Subcutaneous abdominal adipose tissue (tissue), 5 donors: ENCODE measurements around the gene BRI3BP.
"Not testable (repeated sequence)": the region's sequence is repeated elsewhere in the genome, so short reads cannot be mapped to it uniquely, and the experiment has no call there.

ENCODE experiments used
- H3K27ac ChIP-seq: one replicate; pipeline ENCODE4 v1.7.0; 2013; ENCODE audit warnings: low read depth, mild to moderate bottlenecking, inconsistent platforms, low read length, moderate library complexity
- H3K27me3 ChIP-seq, 5 donors: one replicate each; pipeline ENCODE4 v1.7.0; 2013; ENCODE audit warnings: low read length in 5 of 5, inconsistent platforms in 1 of 5; ENCODE audit not compliant: control insufficient read depth in 5 of 5, insufficient read depth in 4 of 5
- H3K36me3 ChIP-seq, 5 donors: one replicate each; pipeline ENCODE4 v1.7.0; 2013; ENCODE audit warnings: low read length in 5 of 5; ENCODE audit not compliant: control insufficient read depth in 5 of 5, insufficient read depth in 5 of 5
- H3K4me1 ChIP-seq, 5 donors: one replicate each; pipeline ENCODE4 v1.7.0; 2013; ENCODE audit warnings: low read length in 5 of 5, mild to moderate bottlenecking in 3 of 5, moderate library complexity in 1 of 5; ENCODE audit not compliant: control insufficient read depth in 5 of 5, insufficient read depth in 5 of 5
- H3K4me3 ChIP-seq, 5 donors: one replicate each; pipeline ENCODE4 v1.7.0; 2013; ENCODE audit warnings: low read length in 5 of 5, low read depth in 1 of 5
- H3K9ac ChIP-seq, 5 donors: one replicate each; pipeline ENCODE4 v1.7.0; 2013; ENCODE audit warnings: low read length in 5 of 5, mild to moderate bottlenecking in 4 of 5, moderate library complexity in 3 of 5
- H3K9me3 ChIP-seq, 5 donors: one replicate each; pipeline ENCODE4 v1.7.0; 2013; ENCODE audit warnings: low read length in 5 of 5; ENCODE audit not compliant: control insufficient read depth in 5 of 5
- donor health status: healthy.
- donor health status: healthy.
- donor health status: healthy.
- donor health status: healthy.
- donor health status: healthy.

Gene BRI3BP

GRCh38 chr12:125072496-125072895, 79.1 kb downstream of the BRI3BP start:
- Histone ChIP-seq H3K27ac (no peak overlapping the region), H3K27me3 (no peaks in the 10 kb centered on the region), H3K4me3 (no peak overlapping the region), H3K9me3 (no peaks in the 10 kb centered on the region), H3K9ac (peak overlapping the region in 1 of 5 donors; percentile 26), H3K36me3 (peaks cover 0 to 22% (median 13%) of the 10 kb centered on the region in 5 donors), H3K4me1 (peaks cover 2 to 42% (median 5%) of the 10 kb centered on the region in 5 donors)

GRCh38 chr12:125074294-125074693, 80.8 kb downstream of the BRI3BP start:
- Histone ChIP-seq H3K4me1 (peaks cover 1 to 32% (median 4%) of the 10 kb centered on the region in 5 donors), H3K36me3 (peaks cover 0 to 31% (median 20%) of the 10 kb centered on the region in 5 donors)
- not testable (repeated sequence) for H3K9ac ChIP-seq, H3K4me3 ChIP-seq, H3K27me3 ChIP-seq, H3K9me3 ChIP-seq, H3K27ac ChIP-seq

GRCh38 chr12:125076103-125076502, 82.7 kb downstream of the BRI3BP start:
- H3K27me3 ChIP-seq: no peaks in the 10 kb centered on the region

GRCh38 chr12:125079084-125079483, 85.6 kb downstream of the BRI3BP start:
- H3K9ac ChIP-seq: peak overlapping the region in 1 of 5 donors; percentile 41
- H3K9me3 ChIP-seq: no peaks in the 10 kb centered on the region
- H3K4me3 ChIP-seq: no peak overlapping the region
- peaks cover 0 to 17% (median 5%) of the 10 kb centered on the region in 5 donors for H3K4me1 ChIP-seq
- H3K27me3 ChIP-seq: no peaks in the 10 kb centered on the region
- peaks cover 0 to 34% (median 22%) of the 10 kb centered on the region in 5 donors for H3K36me3 ChIP-seq
- no peak overlapping the region for H3K27ac ChIP-seq

More at GRCh38 chr12:125076103-125076502, 82.7 kb downstream of the BRI3BP start:
- Histone ChIP-seq H3K36me3 (peaks cover 0 to 29% (median 18%) of the 10 kb centered on the region in 5 donors), H3K9ac (no peak overlapping the region), H3K4me3 (no peak overlapping the region), H3K27ac (no peak overlapping the region), H3K9me3 (no peaks in the 10 kb centered on the region), H3K4me1 (peaks cover 0 to 22% (median 5%) of the 10 kb centered on the region in 5 donors)

- Histone ChIP-seq H3K36me3 (peaks cover 0 to 41% (median 23%) of the 10 kb centered on the region in 5 donors), H3K9ac (peak overlapping the region in 2 of 5 donors; percentile 69 to 74), H3K27me3 (no peaks in the 10 kb centered on the region), H3K9me3 (no peaks in the 10 kb centered on the region), H3K4me3 (peak overlapping the region in 2 of 5 donors; percentile 45 to 55), H3K4me1 (peaks cover 0 to 17% (median 5%) of the 10 kb centered on the region in 5 donors), H3K27ac (peak overlapping the region; percentile 98)
Observed at GRCh38 chr12:125079648-125080645, 86.5 kb downstream of the BRI3BP start.
